CD4-positive, alpha-beta T cell treated with Interleukin-2 at 100 ng/mL for 4 hours (primary cell): Measurements from ENCODE around the gene HTR3D.
"Not testable (repeated sequence)": the region's sequence is repeated elsewhere in the genome, so short reads cannot be mapped to it uniquely, and the experiment has no call there.

Experiments used
- DNase-seq: peaks from one replicate; pipeline ENCODE4 v3.0.0-alpha.2; 2020; ENCODE audit warnings: low spot score

HTR3D gene

GRCh38 chr3:184016811-184017671 lies 14.5 kb upstream of the HTR3D start:
- DNase-seq: peak; percentile 39

GRCh38 chr3:184017672-184018423 lies 13.7 kb upstream of the HTR3D start, which contains the start of gene ABCC5:
ABCC5 (minus strand) TSS chr3:184017884; CDS start chr3:184014392, 3,492 bp downstream.
- DNase-seq: peak; percentile 89

- no peak for DNase-seq
Measured at GRCh38 chr3:184018424-184018973, 13.0 kb upstream of the HTR3D start.

- no peak for DNase-seq
Measured at GRCh38 chr3:184022323-184022722, 9.2 kb upstream of the HTR3D start.

GRCh38 chr3:184025256-184025655 lies 6.3 kb upstream of the HTR3D start:
- DNase-seq: not testable (repeated sequence)

- DNase-seq: not testable (repeated sequence)
Measured at GRCh38 chr3:184028275-184028890, 3.2 kb upstream of the HTR3D start.

GRCh38 chr3:184029443-184029842 lies 2.1 kb upstream of the HTR3D start:
- no peak for DNase-seq

- no peak for DNase-seq
Measured at GRCh38 chr3:184030536-184030935, 1.0 kb upstream of the HTR3D start.

GRCh38 chr3:184037816-184038215 lies 6.3 kb downstream of the HTR3D start:
- no peak for DNase-seq

- DNase-seq: not testable (repeated sequence)
Measured at GRCh38 chr3:184038307-184038706, 6.8 kb downstream of the HTR3D start.

GRCh38 chr3:184039414-184039813 lies 7.9 kb downstream of the HTR3D start:
- DNase-seq: no peak

GRCh38 chr3:184040010-184040409 lies 8.5 kb downstream of the HTR3D start:
- no peak for DNase-seq

GRCh38 chr3:184042617-184043016 lies 11.1 kb downstream of the HTR3D start:
- DNase-seq: no peak

- no peak for DNase-seq
Measured at GRCh38 chr3:184045995-184046394, 14.5 kb downstream of the HTR3D start.

GRCh38 chr3:184050217-184050847 lies 18.8 kb downstream of the HTR3D start:
- no peak for DNase-seq

GRCh38 chr3:184052767-184053166 lies 21.2 kb downstream of the HTR3D start, which contains the start of gene HTR3C:
HTR3C (plus strand) TSS chr3:184053047; CDS start chr3:184053081, 34 bp downstream.
- no peak for DNase-seq

GRCh38 chr3:184058029-184058428 lies 26.5 kb downstream of the HTR3D start:
- DNase-seq: no peak

- DNase-seq: no peak
Measured at GRCh38 chr3:184059424-184059823, 27.9 kb downstream of the HTR3D start.

- no peak for DNase-seq
Measured at GRCh38 chr3:184062637-184063036, 31.1 kb downstream of the HTR3D start.

GRCh38 chr3:184066211-184066610 lies 34.7 kb downstream of the HTR3D start:
- no peak for DNase-seq

- no peak for DNase-seq
Measured at GRCh38 chr3:184067573-184068055, 36.1 kb downstream of the HTR3D start.

GRCh38 chr3:184068344-184068743 lies 36.8 kb downstream of the HTR3D start:
- DNase-seq: no peak
